ENCODE measurements around the gene SGMS1. TPM values are rescaled to one million over a fixed set of nuclear protein-coding genes. Genes with fewer than 3 reads are reported as not detected.

Gene SGMS1
- total RNA-seq, 1 donor from 2014 or later = 25.0 TPM

DNA sequence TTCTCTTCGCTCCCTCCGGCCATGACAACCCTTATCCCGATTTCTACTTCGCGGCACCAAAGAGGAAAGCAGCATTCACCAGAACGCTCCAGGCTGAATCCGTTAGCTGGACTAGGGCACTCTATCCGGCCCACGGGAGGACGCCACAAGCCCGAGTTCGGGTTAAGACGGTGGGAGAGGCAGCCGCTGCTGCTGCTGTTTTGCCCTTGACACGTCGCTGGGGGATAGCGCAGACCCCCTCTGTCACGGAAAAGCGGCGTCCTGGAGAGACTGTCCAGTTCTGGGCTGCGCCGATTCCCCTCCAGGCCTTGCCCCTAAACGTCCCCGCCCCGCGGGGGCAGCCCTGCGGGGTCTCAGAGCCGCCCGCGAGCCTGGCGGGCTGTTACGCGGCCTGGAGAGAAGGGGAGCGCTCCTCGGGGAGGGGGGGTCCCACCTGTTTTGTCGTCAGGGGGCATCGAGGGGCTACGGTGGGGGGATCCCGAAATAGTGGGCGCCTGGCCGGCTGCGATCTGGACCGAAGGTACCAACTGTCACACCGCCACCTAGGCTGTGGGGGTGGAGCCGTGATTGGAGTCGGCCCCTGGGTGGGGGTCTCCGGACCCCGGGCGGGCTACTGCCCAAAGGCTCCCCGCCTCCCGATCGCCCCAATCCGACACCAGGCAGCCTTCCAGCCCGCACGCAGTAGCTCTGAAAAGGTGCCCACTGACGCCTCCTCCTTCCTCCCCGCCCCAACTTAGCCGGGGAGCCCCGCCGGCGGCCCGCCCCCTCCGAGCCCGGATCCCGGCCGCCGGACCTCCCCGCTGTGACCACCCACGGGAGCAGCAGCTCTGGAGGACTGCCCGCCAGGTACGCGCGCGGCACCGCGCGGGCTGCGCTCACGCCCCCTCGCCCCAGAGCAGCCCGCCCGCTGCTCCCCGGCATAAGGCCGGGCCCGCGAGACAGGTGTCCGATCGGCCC lies 772 bp downstream of the SGMS1 start:
- peak; percentile 22 for DNase-seq (ENCODE audit: low spot score, unreplicated experiment)
- Mint-ChIP-seq H3K27ac (peak overlapping the region; percentile 99), H3K9me3 (ENCODE audit: low read depth) (no peaks in the 10 kb centered on the region), H3K4me3 (ENCODE audit: low read depth) (peak overlapping the region; percentile 88), H3K36me3 (ENCODE audit: insufficient read depth) (no peaks in the 10 kb centered on the region), H3K4me1 (ENCODE audit: low read depth) (peaks cover 39% of the 10 kb centered on the region), H3K27me3 (no peaks in the 10 kb centered on the region)
- TF ChIP-seq, protein P1, sequence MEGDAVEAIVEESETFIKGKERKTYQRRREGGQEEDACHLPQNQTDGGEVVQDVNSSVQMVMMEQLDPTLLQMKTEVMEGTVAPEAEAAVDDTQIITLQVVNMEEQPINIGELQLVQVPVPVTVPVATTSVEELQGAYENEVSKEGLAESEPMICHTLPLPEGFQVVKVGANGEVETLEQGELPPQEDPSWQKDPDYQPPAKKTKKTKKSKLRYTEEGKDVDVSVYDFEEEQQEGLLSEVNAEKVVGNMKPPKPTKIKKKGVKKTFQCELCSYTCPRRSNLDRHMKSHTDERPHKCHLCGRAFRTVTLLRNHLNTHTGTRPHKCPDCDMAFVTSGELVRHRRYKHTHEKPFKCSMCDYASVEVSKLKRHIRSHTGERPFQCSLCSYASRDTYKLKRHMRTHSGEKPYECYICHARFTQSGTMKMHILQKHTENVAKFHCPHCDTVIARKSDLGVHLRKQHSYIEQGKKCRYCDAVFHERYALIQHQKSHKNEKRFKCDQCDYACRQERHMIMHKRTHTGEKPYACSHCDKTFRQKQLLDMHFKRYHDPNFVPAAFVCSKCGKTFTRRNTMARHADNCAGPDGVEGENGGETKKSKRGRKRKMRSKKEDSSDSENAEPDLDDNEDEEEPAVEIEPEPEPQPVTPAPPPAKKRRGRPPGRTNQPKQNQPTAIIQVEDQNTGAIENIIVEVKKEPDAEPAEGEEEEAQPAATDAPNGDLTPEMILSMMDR (IDR thresholded peaks at IDR 0.05; ENCODE audit: unreplicated experiment) = no peak

DNA sequence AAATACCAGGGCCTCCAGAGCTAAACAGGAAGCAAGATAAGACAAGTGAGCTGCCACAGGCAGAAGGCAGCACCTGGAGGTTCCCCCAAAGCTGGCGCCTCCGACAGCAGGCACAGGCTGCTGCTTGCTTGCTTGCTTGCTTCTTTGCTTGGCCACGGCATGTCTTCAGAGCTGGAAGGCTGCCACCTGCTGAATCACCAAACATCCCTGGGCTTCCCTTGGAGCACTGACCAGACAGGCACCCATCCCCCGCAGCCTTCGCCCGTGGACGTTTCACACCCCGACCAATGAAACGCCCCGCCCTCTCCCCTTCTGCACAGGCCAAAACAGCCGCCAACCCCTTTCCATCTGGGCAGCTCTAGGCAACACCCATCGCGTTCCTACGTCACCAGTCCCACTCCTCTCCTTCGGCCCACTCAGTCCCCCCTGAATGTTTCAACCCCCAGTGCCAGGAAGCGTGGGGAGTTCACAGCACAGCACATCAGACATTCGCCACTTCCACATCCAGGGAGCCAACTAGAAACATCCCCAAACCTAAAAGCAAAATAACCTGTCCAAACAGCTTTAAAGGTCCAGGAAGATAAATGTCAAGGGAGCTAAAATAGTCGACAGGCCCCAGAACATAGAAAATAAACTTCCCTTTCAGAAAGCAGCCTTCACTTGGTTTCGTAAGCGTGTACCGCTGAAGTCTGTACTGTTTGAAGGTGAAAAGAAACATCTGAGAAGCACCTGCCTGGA lies 1.6 kb downstream of the SGMS1 start:
- Mint-ChIP-seq H3K4me3 (ENCODE audit: low read depth) (peak overlapping the region; percentile 88), H3K4me1 (ENCODE audit: low read depth) (peaks cover 39% of the 10 kb centered on the region), H3K36me3 (ENCODE audit: insufficient read depth) (no peaks in the 10 kb centered on the region), H3K27ac (peak overlapping the region; percentile 94), H3K27me3 (no peaks in the 10 kb centered on the region), H3K9me3 (ENCODE audit: low read depth) (no peaks in the 10 kb centered on the region)
- TF ChIP-seq, protein P1 (IDR thresholded peaks at IDR 0.05; ENCODE audit: unreplicated experiment) = no peak
- peak; percentile 46 for DNase-seq (ENCODE audit: low spot score, unreplicated experiment)

DNA sequence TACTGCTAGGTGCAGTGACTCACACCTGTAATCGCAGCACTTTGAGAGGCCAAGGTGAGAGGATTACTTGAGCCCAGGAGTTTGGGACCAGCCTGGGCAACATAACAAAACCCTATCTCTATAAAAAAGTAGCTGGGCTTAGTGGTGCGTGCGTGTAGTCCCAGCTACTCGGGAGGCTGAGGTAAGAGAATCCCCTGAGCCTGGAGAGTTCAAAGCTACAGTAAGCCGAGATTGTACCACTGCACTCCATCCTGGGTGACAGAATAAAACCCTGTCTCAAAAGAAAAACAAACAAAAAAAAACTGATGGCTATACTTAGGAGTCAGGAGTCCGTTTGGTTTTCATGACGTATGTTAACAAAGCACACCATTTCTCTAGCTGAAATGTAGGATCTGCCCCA lies 2.9 kb downstream of the SGMS1 start:
- Mint-ChIP-seq H3K36me3 (ENCODE audit: insufficient read depth) (no peaks in the 10 kb centered on the region), H3K4me1 (ENCODE audit: low read depth) (peaks cover 38% of the 10 kb centered on the region), H3K9me3 (ENCODE audit: low read depth) (no peaks in the 10 kb centered on the region), H3K27ac (no peak overlapping the region), H3K4me3 (ENCODE audit: low read depth) (no peak overlapping the region), H3K27me3 (no peaks in the 10 kb centered on the region)
- no peak for DNase-seq (ENCODE audit: low spot score, unreplicated experiment)
- TF ChIP-seq, protein P1 (IDR thresholded peaks at IDR 0.05; ENCODE audit: unreplicated experiment) = no peak

DNA sequence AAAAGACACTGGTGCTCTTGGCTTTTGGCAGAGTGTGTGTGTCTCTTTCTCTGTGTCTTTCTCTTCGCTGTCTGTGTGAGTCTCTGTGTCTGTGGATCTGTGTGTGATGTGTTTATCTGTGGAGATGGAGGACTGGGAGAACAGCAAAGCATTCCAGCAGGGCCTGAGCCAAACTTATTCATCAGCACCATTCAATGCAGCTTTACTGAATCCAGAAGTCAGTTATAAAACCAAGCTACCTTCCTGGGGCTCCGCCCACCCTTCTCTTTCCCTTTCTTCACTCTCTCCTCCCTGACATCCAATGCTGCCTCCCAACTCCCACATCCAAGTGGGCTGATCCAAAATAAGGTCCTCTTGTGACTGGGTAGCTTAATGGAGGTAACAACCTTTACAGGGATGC lies 3.9 kb downstream of the SGMS1 start:
- Mint-ChIP-seq H3K4me3 (ENCODE audit: low read depth) (no peak overlapping the region), H3K27me3 (no peaks in the 10 kb centered on the region), H3K27ac (peak overlapping the region; percentile 60), H3K36me3 (ENCODE audit: insufficient read depth) (no peaks in the 10 kb centered on the region), H3K9me3 (ENCODE audit: low read depth) (no peaks in the 10 kb centered on the region), H3K4me1 (ENCODE audit: low read depth) (peaks cover 35% of the 10 kb centered on the region)
- TF ChIP-seq, protein P1 (IDR thresholded peaks at IDR 0.05; ENCODE audit: unreplicated experiment) = no peak
- DNase-seq (ENCODE audit: low spot score, unreplicated experiment) = no peak

DNA sequence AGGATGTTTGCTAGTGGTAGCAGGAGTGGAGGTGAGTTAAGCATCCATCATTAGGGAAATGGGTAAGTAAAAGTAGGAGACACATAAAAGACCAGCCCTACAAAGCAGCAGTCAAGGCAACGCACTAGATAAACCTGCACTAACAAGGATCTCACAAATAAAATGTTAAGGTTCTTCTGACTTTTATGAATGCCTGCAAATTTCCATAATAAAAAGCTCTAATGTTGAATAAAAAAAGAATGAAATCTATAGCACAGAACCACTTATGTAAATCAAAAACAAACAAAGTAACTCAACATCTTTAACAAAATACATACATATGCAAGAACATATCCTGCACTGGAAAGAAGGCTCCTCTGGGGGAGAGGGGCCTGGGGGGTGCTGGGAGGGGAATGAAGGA lies 4.6 kb downstream of the SGMS1 start:
- DNase-seq (ENCODE audit: low spot score, unreplicated experiment) = no peak
- Mint-ChIP-seq H3K4me3 (ENCODE audit: low read depth) (no peak overlapping the region), H3K36me3 (ENCODE audit: insufficient read depth) (no peaks in the 10 kb centered on the region), H3K4me1 (ENCODE audit: low read depth) (peaks cover 42% of the 10 kb centered on the region), H3K9me3 (ENCODE audit: low read depth) (no peaks in the 10 kb centered on the region), H3K27me3 (no peaks in the 10 kb centered on the region), H3K27ac (peak overlapping the region; percentile 85)
- TF ChIP-seq, protein P1 (IDR thresholded peaks at IDR 0.05; ENCODE audit: unreplicated experiment) = no peak

Data from progenitor cell of endocrine pancreas (in vitro differentiated cells).